CD14-positive monocyte (primary cell): ENCODE measurements around the gene RCOR3. TPM values are rescaled to one million over a fixed set of nuclear protein-coding genes. Genes with fewer than 3 reads are reported as not detected.
A peak's percentile ranks its signal among the peaks of the same experiment; 100 is the strongest.

Experiments used
- DNase-seq, 3 donors: peaks; one replicate each; pipeline ENCODE4 v3.0.0-alpha.2; 2011 to 2022
- H2AFZ ChIP-seq: 2 replicates; pipeline ENCODE4 v1.6.0; 2012; ENCODE audit warnings: mild to moderate bottlenecking, low read depth, low read length, inconsistent platforms; ENCODE audit not compliant: insufficient read depth, poor library complexity, severe bottlenecking
- H3K27ac ChIP-seq, 2 donors: 1 replicate in 1 of 2; 2 replicates in 1 of 2; pipeline ENCODE4 v1.5.1; 2012 to 2013; ENCODE audit warnings: low read length in 2 of 2, control low read depth in 1 of 2, inconsistent platforms in 1 of 2, low read depth in 1 of 2, mild to moderate bottlenecking in 1 of 2
- H3K27me3 ChIP-seq, 2 donors: one replicate each; pipeline versions ENCODE4 v1.6.0 to v1.6.1; 2011 to 2013; ENCODE audit warnings: low read length in 2 of 2; ENCODE audit not compliant: control insufficient read depth in 2 of 2, insufficient read depth in 2 of 2
- H3K36me3 ChIP-seq, 2 donors: replicated peaks in 1 of 2; 1 replicate in 1 of 2; 2 replicates in 1 of 2; pipeline versions ENCODE4 v1.5.1 to v1.6.1; 2012 to 2013; ENCODE audit warnings: low read length in 2 of 2, control low read depth in 1 of 2, inconsistent platforms in 1 of 2, mild to moderate bottlenecking in 1 of 2; ENCODE audit not compliant: insufficient read depth in 2 of 2, control insufficient read depth in 1 of 2
- H3K4me1 ChIP-seq, 2 donors: 1 replicate in 1 of 2; 2 replicates in 1 of 2; pipeline versions ENCODE4 v1.5.1 to v1.6.1; 2012 to 2013; ENCODE audit warnings: low read length in 2 of 2, control low read depth in 1 of 2, inconsistent platforms in 1 of 2, mild to moderate bottlenecking in 1 of 2, moderate library complexity in 1 of 2; ENCODE audit not compliant: insufficient read depth in 2 of 2, control insufficient read depth in 1 of 2
- H3K4me2 ChIP-seq: replicated peaks from 2 replicates; pipeline ENCODE3; 2012; ENCODE audit warnings: low read length, moderate library complexity, mild to moderate bottlenecking; ENCODE audit not compliant: poor library complexity, severe bottlenecking; ENCODE audit errors: extremely low read depth
- H3K4me3 ChIP-seq, 3 experiments: fragments of 200-600 bp in 1 of 3; sonication (generic) in 1 of 3; replicated peaks in 1 of 3; 1 replicate in 2 of 3; 2 replicates in 1 of 3; pipeline ENCODE4 v1.5.1; 2011 to 2013; ENCODE audit warnings: low read length in 3 of 3, mild to moderate bottlenecking in 3 of 3, control low read depth in 2 of 3, low read depth in 2 of 3, inconsistent platforms in 1 of 3, moderate library complexity in 1 of 3
- H3K79me2 ChIP-seq: 2 replicates; pipeline ENCODE4 v1.6.0; 2012; ENCODE audit warnings: mild to moderate bottlenecking, control low read depth, inconsistent platforms, low read length, moderate library complexity; ENCODE audit not compliant: insufficient read depth
- H3K9ac ChIP-seq: 2 replicates; pipeline ENCODE4 v1.6.0; 2017; ENCODE audit warnings: low read length, mild to moderate bottlenecking; ENCODE audit not compliant: insufficient read depth, poor library complexity, severe bottlenecking
- H3K9me3 ChIP-seq, 2 donors: replicated peaks in 1 of 2; 1 replicate in 1 of 2; 2 replicates in 1 of 2; pipeline versions ENCODE4 v1.5.1 to v1.6.1; 2012 to 2013; ENCODE audit warnings: low read length in 2 of 2, control low read depth in 1 of 2; ENCODE audit not compliant: control insufficient read depth in 1 of 2, insufficient read depth in 1 of 2
- H4K20me1 ChIP-seq: 2 replicates; pipeline ENCODE4 v1.6.0; 2012; ENCODE audit warnings: mild to moderate bottlenecking, low read length, control low read depth, moderate library complexity; ENCODE audit not compliant: insufficient read depth
- H3K27ac Mint-ChIP-seq, 7 donors: one replicate each; pipeline ENCODE4 v1.8.0; 2020; ENCODE audit warnings: mild to moderate bottlenecking in 7 of 7, mixed read lengths in 7 of 7, moderate library complexity in 6 of 7, inconsistent platforms in 2 of 7
- H3K27me3 Mint-ChIP-seq, 3 donors: one replicate each; pipeline ENCODE4 v1.8.0; 2021 to 2022; ENCODE audit warnings: low read depth in 3 of 3, mild to moderate bottlenecking in 3 of 3, mixed read lengths in 3 of 3, moderate library complexity in 3 of 3, inconsistent platforms in 1 of 3
- H3K36me3 Mint-ChIP-seq, 2 donors: one replicate each; pipeline ENCODE4 v1.8.0; 2020; ENCODE audit warnings: mixed read lengths in 2 of 2, inconsistent platforms in 1 of 2, mild to moderate bottlenecking in 1 of 2
- H3K4me1 Mint-ChIP-seq: one replicate; pipeline ENCODE4 v1.8.0; 2020; ENCODE audit warnings: mild to moderate bottlenecking, mixed read lengths
- H3K4me3 Mint-ChIP-seq, 2 donors: one replicate each; pipeline ENCODE4 v1.8.0; 2020; ENCODE audit warnings: mild to moderate bottlenecking in 2 of 2, mixed read lengths in 2 of 2, moderate library complexity in 1 of 2
- H3K9me3 Mint-ChIP-seq, 7 donors: one replicate each; pipeline ENCODE4 v1.8.0; 2020 to 2022; ENCODE audit warnings: mixed read lengths in 7 of 7, mild to moderate bottlenecking in 6 of 7, moderate library complexity in 6 of 7, inconsistent platforms in 2 of 7
- CTCF ChIP-seq: fragments of 200-600 bp; IDR thresholded peaks from one replicate; pipeline ENCODE4 v1.8.0; 2022; ENCODE audit warnings: antibody characterized with exemption, mild to moderate bottlenecking
- WGBS: methylation state at CpG from one replicate; pipeline ENCODE4 v1.1.5; 2013; ENCODE audit warnings: missing lambda C conversion rate; ENCODE audit not compliant: insufficient coverage; 5-methylcytosine and 5-hydroxymethylcytosine counted together
- intact Hi-C, 2 donors: fragments of 100-400 bp; cut with micrococcal nuclease; formaldehyde crosslinking; loops; one replicate each; pipeline versions ENCODE4 v1.15.0 to v1.15.1; 2023
- polyA plus RNA-seq, 3 donors: library from polyadenylated mRNA; depleted of rRNA in 1 of 3; unstranded in 2 of 3; stranded (reverse) in 1 of 3; fragments of 300-500 nt in 2 of 3; fragments of >200 nt in 1 of 3; fragmentation: Illumina TruSeq in 2 of 3; gene quantifications; 1 replicate in 2 of 3; 2 replicates in 1 of 3; pipeline ENCODE4 v1.2.3, GENCODE V29; 2012 to 2021

RCOR3 gene
- polyA plus RNA-seq, 3 donors = 14.5 to 46.5 (median 21.6) TPM

GRCh38 chr1:211324992-211325775 lies 66.0 kb downstream of the RCOR3 start:
- H4K20me1 ChIP-seq = no peaks in the 10 kb centered on the region
- H3K4me1 ChIP-seq = peaks cover 11 to 12% of the 10 kb centered on the region in 2 donors
- H3K9me3 ChIP-seq = no peaks in the 10 kb centered on the region
- no peak for DNase-seq
- H3K4me2 ChIP-seq = no peak overlapping the region
- Mint-ChIP-seq H3K4me1 (peaks cover 22% of the 10 kb centered on the region), H3K27ac (no peak overlapping the region), H3K4me3 (peak overlapping the region in 1 of 2 donors; percentile 97), H3K27me3 (peaks cover 11 to 28% (median 23%) of the 10 kb centered on the region in 3 donors), H3K36me3 (peaks cover 0 to 1% of the 10 kb centered on the region in 2 donors), H3K9me3 (peaks cover 0 to 2% (median 0%) of the 10 kb centered on the region in 7 donors)
- no peak overlapping the region for H3K27ac ChIP-seq
- H3K4me3 ChIP-seq = no peak overlapping the region
- WGBS = 75% methylated on average over 2 of the region's 12 CpGs
- intact Hi-C loops = loop anchor here in 1 of 2 donors (5.0 to 10.0 kb wide), 2 partner anchors 150 to 332 kb away; no protein-coding TSS in a partner anchor
- H3K27me3 ChIP-seq = no peaks in the 10 kb centered on the region
- TF ChIP-seq CTCF = no peak
- H2AFZ ChIP-seq = no peak overlapping the region
- no peaks in the 10 kb centered on the region for H3K79me2 ChIP-seq
- no peak overlapping the region for H3K9ac ChIP-seq
- no peaks in the 10 kb centered on the region for H3K36me3 ChIP-seq

- H3K27ac ChIP-seq = no peak overlapping the region
- no peaks in the 10 kb centered on the region for H3K36me3 ChIP-seq
- peaks cover 10 to 25% (median 23%) of the 10 kb centered on the region in 3 donors for H3K27me3 Mint-ChIP-seq
- no peaks in the 10 kb centered on the region for H3K9me3 ChIP-seq
- H3K9ac ChIP-seq = no peak overlapping the region
- H3K4me1 ChIP-seq = peaks cover 11 to 12% of the 10 kb centered on the region in 2 donors
- no peaks in the 10 kb centered on the region for H3K79me2 ChIP-seq
- peaks cover 23% of the 10 kb centered on the region for H3K4me1 Mint-ChIP-seq
- H3K4me3 Mint-ChIP-seq = peak overlapping the region; percentile 93 to 97
- H4K20me1 ChIP-seq = no peaks in the 10 kb centered on the region
- H3K36me3 Mint-ChIP-seq = peaks cover 0 to 1% of the 10 kb centered on the region in 2 donors
- H3K4me2 ChIP-seq = peak overlapping the region; percentile 79
- WGBS = 94% methylated on average over 6 of the region's 8 CpGs
- no peak for DNase-seq
- intact Hi-C loops = loop anchor here in 1 of 2 donors (10.0 kb wide), 1 partner anchor 149 kb away; no protein-coding TSS in a partner anchor
- H2AFZ ChIP-seq = peak overlapping the region; percentile 86
- peak overlapping the region in 4 of 7 donors; percentile 55 to 75 (median 64) for H3K27ac Mint-ChIP-seq
- H3K4me3 ChIP-seq = peak overlapping the region; percentile 56 to 84 (median 66)
- no peaks in the 10 kb centered on the region for H3K27me3 ChIP-seq
- peaks cover 0 to 2% (median 0%) of the 10 kb centered on the region in 7 donors for H3K9me3 Mint-ChIP-seq
- no peak for TF ChIP-seq CTCF
These were observed 67.0 kb downstream of the RCOR3 start for GRCh38 chr1:211326140-211326527.
